ENCODE measurements around the gene GLE1. TPM values are rescaled to one million over a fixed set of nuclear protein-coding genes. Genes with fewer than 3 reads are reported as not detected.

GLE1 gene
- 46.0 and 47.5 TPM in 2 replicates for total RNA-seq

GRCh38 chr9:128504485-128505413, at the start of gene GLE1:
Gene GLE1, plus strand, starts transcription at chr9:128504719. Its CDS starts 87 bp downstream, at chr9:128504806.
- intact Hi-C loops (cut with micrococcal nuclease) = loop anchor here (1.0 to 5.0 kb wide), 3 partner anchors 48 to 132 kb away; partner anchors contain the start of genes ODF2, SPTAN1 and URM1

GRCh38 chr9:128454991-128455390, 49.5 kb upstream of the GLE1 start:
- intact Hi-C loops (cut with micrococcal nuclease) = loop anchor here (5.0 kb wide), 4 partner anchors 178 to 572 kb away; partner anchors contain the start of genes GOLGA2, KYAT1, LRRC8A and SET

- intact Hi-C loops (cut with micrococcal nuclease) = loop anchor here (1.0 to 5.0 kb wide), 9 partner anchors 35 to 571 kb away; partner anchors contain the start of genes CERCAM, COQ4, GLE1 and GOLGA2
Measured at GRCh38 chr9:128455849-128456612, 48.5 kb upstream of the GLE1 start, which contains the start of gene ODF2. Gene ODF2, plus strand, starts transcription at chr9:128456006. Its CDS starts 86 bp downstream, at chr9:128456092.

- intact Hi-C loops (cut with micrococcal nuclease) = loop anchor here (1.0 to 5.0 kb wide), 9 partner anchors 36 to 571 kb away; partner anchors contain the start of genes CERCAM, COQ4, GLE1 and GOLGA2
Measured at GRCh38 chr9:128456613-128457061, 47.9 kb upstream of the GLE1 start.

GRCh38 chr9:128457207-128457606, 47.3 kb upstream of the GLE1 start:
- intact Hi-C loops (cut with micrococcal nuclease) = loop anchor here (2.0 to 5.0 kb wide), 5 partner anchors 36 to 570 kb away; partner anchors contain the start of genes CERCAM, GOLGA2, KYAT1 and LRRC8A

- intact Hi-C loops (cut with micrococcal nuclease) = loop anchor here (5.0 kb wide), 4 partner anchors 182 to 568 kb away; partner anchors contain the start of genes GOLGA2, KYAT1, LRRC8A and SET
Measured at GRCh38 chr9:128459011-128459410, 45.5 kb upstream of the GLE1 start.

- intact Hi-C loops (cut with micrococcal nuclease) = no loop called here
Measured at GRCh38 chr9:128469070-128469469, 35.4 kb upstream of the GLE1 start.

GRCh38 chr9:128470560-128470959, 34.0 kb upstream of the GLE1 start:
- intact Hi-C loops (cut with micrococcal nuclease) = no loop called here

- intact Hi-C loops (cut with micrococcal nuclease) = no loop called here
Measured at GRCh38 chr9:128473104-128473503, 31.4 kb upstream of the GLE1 start.

GRCh38 chr9:128475867-128476266, 28.7 kb upstream of the GLE1 start:
- intact Hi-C loops (cut with micrococcal nuclease) = no loop called here

GRCh38 chr9:128479262-128479661, 25.3 kb upstream of the GLE1 start:
- intact Hi-C loops (cut with micrococcal nuclease) = no loop called here

GRCh38 chr9:128481561-128481960, 23.0 kb upstream of the GLE1 start:
- intact Hi-C loops (cut with micrococcal nuclease) = no loop called here

GRCh38 chr9:128482186-128482585, 22.3 kb upstream of the GLE1 start:
- intact Hi-C loops (cut with micrococcal nuclease) = no loop called here

- intact Hi-C loops (cut with micrococcal nuclease) = no loop called here
Measured at GRCh38 chr9:128484686-128485413, 19.7 kb upstream of the GLE1 start.

- intact Hi-C loops (cut with micrococcal nuclease) = no loop called here
Measured at GRCh38 chr9:128485414-128485855, 19.1 kb upstream of the GLE1 start.

GRCh38 chr9:128486201-128486600, 18.3 kb upstream of the GLE1 start:
- intact Hi-C loops (cut with micrococcal nuclease) = no loop called here

- intact Hi-C loops (cut with micrococcal nuclease) = no loop called here
Measured at GRCh38 chr9:128493424-128493823, 11.1 kb upstream of the GLE1 start.

- intact Hi-C loops (cut with micrococcal nuclease) = no loop called here
Measured at GRCh38 chr9:128494108-128494745, 10.3 kb upstream of the GLE1 start.

GRCh38 chr9:128494746-128495129, 9.8 kb upstream of the GLE1 start:
- intact Hi-C loops (cut with micrococcal nuclease) = no loop called here

GRCh38 chr9:128495296-128495695, 9.2 kb upstream of the GLE1 start:
- intact Hi-C loops (cut with micrococcal nuclease) = no loop called here
